GM21825 (cell line): ENCODE data around the gene CABLES2.

Source experiments
- ATAC-seq: cut with Tn5 transposase; IDR thresholded peaks from one replicate; pipeline ENCODE4 v1.9.1; 2021; ENCODE audit warnings: mild to moderate bottlenecking, moderate library complexity; ENCODE audit not compliant: unreplicated experiment

Gene CABLES2

GRCh38 chr20:62405108-62405980 lies 1.7 kb downstream of the CABLES2 start:
- no peak for ATAC-seq

DNA sequence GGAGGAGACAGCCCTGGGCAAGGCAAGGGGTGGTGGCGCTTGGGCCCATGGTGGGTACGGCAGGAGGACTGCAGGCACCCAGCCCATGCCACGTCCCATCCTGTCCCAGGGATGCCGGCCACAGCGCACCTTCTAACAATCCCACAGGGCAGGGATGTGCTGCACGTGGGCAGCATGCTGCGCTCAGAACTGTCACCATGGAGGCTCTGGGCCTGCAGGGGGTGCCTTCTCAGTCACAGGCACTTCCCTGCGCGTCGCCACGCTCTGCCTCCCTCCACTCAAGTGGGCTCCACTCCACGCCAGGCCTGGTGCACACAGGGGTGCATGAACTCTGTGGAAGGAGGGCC lies 2.4 kb downstream of the CABLES2 start:
- no peak for ATAC-seq

GRCh38 chr20:62404112-62404665 lies 2.9 kb downstream of the CABLES2 start:
- ATAC-seq = no peak

DNA sequence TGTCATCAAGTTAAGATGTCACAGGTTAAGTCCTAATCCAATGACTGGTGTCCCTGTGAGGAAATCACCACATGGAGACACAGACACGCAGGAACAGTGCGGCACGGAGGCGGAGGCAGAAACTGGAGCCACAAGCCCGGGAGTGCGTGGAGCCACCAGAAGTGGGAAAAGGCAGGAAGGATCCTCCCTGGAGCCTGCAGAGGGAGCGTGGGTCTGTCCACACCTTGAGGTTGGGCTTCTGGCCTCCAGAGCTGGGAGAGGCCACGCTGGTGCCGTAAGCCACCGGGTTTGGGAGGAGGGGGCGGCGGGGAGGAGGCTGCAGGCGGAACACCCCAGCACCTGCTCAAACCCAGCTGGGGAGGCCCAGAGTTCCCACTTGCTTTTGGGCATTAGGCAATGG lies 3.8 kb downstream of the CABLES2 start:
- no peak for ATAC-seq

DNA sequence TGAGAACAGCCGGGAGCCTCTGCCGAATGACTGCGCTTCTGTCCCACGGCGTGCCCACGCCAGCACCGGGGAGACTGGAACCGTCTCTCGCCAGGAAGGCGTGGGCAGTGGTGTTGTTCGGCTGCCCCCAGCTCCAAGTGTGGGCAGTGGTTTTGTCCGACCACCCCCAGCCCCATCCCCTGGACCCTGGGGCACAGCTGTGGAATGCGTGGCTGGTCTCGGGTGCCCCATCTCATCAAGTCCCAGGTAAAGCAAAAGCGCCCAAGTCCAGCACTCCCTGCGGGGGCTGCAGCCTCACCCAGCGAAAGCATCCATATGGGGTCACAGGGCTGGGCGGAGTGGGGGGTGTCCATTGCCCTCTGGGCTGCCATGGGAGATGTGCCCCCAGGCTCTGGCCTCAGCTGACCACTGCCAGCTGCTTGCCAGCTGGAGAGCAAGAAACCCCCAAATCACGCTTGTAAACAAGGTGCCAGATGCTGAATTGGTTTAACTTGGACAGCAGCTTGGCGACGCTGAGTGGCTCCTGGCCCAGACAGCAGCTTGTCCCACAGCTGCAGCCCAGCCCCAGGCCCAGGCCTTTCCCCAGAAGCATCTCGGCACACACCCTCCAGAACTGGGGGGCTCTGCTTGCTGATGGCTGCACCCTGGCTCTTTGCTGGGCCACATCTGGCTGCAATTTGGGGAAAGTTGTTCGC lies 4.5 kb downstream of the CABLES2 start:
- ATAC-seq = no peak

- ATAC-seq = no peak
These were observed 5.7 kb downstream of the CABLES2 start for GRCh38 chr20:62401331-62401779.

GRCh38 chr20:62400541-62400940 lies 6.5 kb downstream of the CABLES2 start:
- ATAC-seq = no peak

DNA sequence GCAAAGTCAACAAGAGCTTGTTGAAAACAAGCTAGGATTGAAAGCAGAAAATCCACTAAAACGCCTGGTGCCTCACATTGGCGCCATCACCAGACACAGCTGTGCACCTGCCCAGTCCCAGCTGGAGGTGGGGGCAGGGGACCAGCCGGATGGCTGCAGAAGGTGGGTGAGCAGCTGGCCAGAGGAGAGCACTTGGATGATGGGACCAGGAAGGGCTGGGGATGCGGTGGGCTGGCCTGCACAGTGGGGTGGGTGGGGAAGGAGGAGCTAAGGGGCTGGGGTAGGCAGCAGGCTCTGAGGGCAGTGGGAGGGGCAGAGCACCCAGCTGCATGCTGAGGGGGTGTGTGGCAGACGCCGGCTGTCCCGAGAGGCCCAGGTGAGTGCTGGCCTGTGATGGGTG lies 7.1 kb downstream of the CABLES2 start:
- no peak for ATAC-seq

DNA sequence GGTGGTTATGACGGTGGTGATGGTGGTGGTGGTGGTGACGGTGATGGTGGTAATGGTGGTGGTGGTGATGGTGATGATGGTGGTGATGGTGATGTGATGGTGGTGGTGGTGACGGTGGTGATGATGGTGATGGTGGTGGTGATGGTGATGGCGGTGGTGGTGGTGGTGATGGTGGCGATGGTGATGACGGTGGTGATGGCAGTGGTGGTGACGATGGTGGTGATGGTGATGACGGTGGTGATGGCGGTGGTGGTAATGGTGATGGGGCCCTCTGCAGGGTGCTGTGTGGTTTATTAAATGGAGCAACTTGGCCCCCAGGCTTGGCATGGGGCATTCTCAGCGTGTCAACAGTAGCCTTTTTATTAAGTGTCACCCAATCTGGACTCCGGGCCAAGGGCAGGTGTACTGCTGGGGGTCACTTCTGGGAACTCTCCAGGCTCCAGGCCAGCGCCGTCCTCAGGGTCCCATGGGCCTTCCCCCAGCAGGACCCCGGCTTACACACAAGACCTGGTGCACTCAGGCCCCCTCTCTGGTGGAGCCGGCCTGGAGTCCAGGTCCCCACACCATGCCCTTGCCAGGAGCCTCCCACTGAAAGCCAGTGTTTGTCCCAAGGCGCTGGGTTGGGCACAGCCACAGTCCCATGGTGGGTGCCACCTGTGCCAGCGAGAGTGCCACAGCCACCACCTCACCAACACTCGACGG lies 8.8 kb downstream of the CABLES2 start:
- ATAC-seq = no peak

DNA sequence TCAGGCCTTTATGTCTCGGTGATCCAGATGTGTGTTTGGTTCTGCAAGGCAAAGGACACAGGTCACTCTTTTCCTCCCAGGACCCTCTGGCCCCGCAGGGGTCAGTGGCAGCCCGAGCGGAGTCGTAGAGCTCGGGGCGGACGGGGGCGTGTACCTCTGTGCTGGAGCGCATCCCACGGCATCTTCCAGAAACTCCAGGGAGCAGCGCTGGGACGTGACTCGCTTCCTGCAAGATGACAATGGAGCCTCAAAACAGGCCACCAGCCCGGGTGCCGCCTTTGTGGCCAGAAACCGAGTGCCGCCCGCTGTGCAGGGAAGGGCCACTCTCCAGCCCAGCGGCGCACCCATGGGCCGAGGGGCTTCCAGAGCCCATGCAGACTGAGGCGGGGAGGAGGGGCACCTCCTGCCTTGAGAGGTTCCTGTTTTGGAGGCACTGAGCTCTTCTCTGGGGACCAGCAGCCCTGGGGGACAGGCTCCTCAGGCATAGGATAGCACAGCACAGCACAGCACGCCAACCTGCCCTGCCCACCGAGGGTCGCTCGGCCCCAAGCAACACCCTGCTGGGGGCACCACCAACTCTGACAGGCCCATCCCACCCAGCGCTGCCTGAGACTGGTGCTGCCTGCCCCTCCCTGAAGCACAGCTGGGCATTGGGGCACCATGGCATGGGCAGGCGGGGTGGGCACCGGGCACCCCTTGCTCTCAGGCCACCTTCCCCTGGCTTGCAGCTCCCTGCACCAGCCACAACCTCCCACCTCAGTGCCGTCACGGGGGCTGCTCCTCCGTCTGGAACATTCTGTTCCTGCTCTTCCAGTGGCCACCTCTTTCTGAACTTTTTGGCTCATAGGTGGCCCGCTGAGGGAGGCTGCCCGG lies 10.5 kb downstream of the CABLES2 start:
- ATAC-seq = no peak

DNA sequence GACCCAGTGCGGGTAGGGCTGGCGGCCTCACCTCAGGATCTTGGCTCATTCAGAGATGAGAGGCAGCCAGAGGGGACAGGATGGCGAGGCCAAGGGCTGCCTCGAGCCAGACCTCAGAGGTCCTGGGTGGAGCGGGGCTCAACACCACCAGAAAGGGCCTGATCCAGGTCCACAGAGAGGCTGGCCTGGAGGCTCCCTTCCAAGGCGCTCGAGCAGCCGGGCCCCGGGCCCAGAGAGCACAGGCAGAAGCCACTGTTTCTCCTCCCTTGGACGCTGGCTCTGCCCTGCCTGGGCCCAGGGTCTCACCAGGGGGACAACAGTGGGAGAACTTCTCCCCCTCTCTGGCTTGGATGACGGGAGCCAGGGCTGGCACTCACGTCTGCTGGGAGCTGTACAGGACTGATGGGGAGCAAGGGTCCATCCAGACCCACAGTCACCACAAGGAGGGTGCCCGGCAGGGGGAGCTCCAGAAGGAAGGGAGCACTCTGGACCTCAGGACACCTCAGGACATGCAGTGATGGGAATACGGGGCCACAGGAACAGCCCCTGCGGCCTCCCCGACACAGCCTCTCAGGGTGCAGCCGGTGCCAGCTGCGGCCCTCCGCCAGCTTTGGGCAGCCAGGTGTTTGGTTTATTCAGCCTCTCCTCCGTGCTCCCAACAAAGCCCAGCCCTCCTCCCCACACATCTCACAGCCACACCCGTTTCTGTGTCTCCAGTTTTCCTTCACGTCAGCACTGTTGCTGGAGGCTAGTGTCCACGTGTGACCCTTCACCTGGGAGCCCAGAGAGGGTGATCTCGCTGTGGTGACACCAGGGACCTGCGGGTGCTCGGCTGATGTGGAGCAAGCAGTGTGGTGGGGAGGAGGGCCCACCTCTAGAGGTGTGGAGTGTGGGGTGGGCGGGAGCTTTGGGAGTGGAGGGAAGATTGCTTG lies 11.5 kb downstream of the CABLES2 start:
- no peak for ATAC-seq

GRCh38 chr20:62394248-62395245 lies 12.5 kb downstream of the CABLES2 start:
- ATAC-seq = no peak

DNA sequence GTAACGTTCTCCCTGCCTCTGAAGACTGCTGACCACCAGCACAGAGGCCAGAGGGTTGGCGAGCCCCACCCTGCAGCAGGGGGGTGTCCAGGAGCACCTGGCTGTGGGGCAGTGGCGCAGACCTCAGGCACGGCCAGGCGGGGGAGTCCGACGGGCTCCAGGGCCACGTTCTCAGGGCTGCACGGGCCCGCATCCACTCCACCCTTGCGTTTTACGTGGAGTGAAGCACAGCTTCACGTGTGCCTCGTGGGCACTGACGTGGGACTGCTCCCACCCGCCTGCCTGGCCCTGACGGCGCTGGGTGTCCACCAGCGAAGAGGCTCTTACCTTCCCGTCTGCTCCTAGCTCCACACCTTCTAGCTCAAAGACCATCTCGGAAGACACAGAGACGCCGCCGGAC lies 13.3 kb downstream of the CABLES2 start:
- ATAC-seq = no peak

GRCh38 chr20:62393335-62393665 lies 13.8 kb downstream of the CABLES2 start:
- no peak for ATAC-seq

GRCh38 chr20:62392621-62393334 lies 14.3 kb downstream of the CABLES2 start:
- ATAC-seq = no peak

DNA sequence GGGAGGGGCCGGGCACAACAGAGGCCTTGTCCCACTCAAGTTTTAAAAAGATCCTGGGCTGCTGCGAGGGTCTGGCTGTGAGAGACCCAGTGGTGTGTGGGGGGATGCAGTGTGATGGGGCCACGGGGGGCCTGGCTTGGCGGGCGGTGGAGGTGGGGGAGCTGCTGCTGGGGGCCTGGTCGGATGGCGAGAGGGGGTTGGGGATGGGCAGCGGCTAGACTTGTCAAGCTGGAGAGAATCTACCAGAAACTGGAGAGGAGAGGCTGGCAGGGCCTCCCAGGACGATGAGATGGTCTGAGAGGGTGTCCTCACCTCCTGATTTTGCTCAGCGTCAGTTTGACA lies 15.0 kb downstream of the CABLES2 start:
- ATAC-seq = no peak

GRCh38 chr20:62391165-62392076 lies 15.7 kb downstream of the CABLES2 start:
- ATAC-seq = no peak
